Osteoblast (primary cell): ENCODE results near the gene WASF3. TPM values are rescaled to one million over a fixed set of nuclear protein-coding genes. Genes with fewer than 3 reads are reported as not detected.

Experiments used
- DNase-seq: peaks from one replicate; pipeline ENCODE4 v3.0.0; 2011; ENCODE audit warnings: low spot score, mixed read lengths; ENCODE audit not compliant: insufficient read length; ENCODE audit errors: missing footprints
- H2AFZ ChIP-seq: 2 replicates; pipeline ENCODE4 v1.6.0; 2011; ENCODE audit warnings: mild to moderate bottlenecking, low read length
- H3K27ac ChIP-seq: 2 replicates; pipeline ENCODE4 v1.5.1; 2011; ENCODE audit warnings: mild to moderate bottlenecking, low read depth, low read length, moderate library complexity
- H3K27me3 ChIP-seq: 2 replicates; pipeline ENCODE4 v1.6.0; 2012; ENCODE audit warnings: mild to moderate bottlenecking, control low read depth, inconsistent platforms, low read length, moderate library complexity; ENCODE audit not compliant: insufficient read depth
- H3K36me3 ChIP-seq: 2 replicates; pipeline ENCODE4 v1.5.1; 2011; ENCODE audit warnings: mild to moderate bottlenecking, low read length, control low read depth, moderate library complexity; ENCODE audit not compliant: insufficient read depth
- H3K4me1 ChIP-seq: 2 replicates; pipeline ENCODE4 v1.5.1; 2011; ENCODE audit warnings: mild to moderate bottlenecking, low read length, control low read depth, moderate library complexity; ENCODE audit not compliant: insufficient read depth
- H3K4me2 ChIP-seq: 2 replicates; pipeline ENCODE4 v1.6.0; 2011; ENCODE audit warnings: mild to moderate bottlenecking, low read length; ENCODE audit not compliant: insufficient read depth
- H3K4me3 ChIP-seq: fragments of 200-600 bp; sonication (generic); 3 replicates; pipeline ENCODE4 v1.5.1; 2012; ENCODE audit warnings: mild to moderate bottlenecking, low read length, inconsistent platforms; ENCODE audit not compliant: insufficient read depth
- H3K79me2 ChIP-seq: 2 replicates; pipeline ENCODE4 v1.6.0; 2012; ENCODE audit warnings: mild to moderate bottlenecking, low read length, control low read depth, inconsistent platforms; ENCODE audit not compliant: insufficient read depth
- H3K9me3 ChIP-seq: 2 replicates; pipeline ENCODE4 v1.5.1; 2011; ENCODE audit warnings: low read depth, low read length, control low read depth
- H4K20me1 ChIP-seq: 2 replicates; pipeline ENCODE4 v1.6.0; 2012; ENCODE audit warnings: mild to moderate bottlenecking, low read length, control low read depth; ENCODE audit not compliant: insufficient read depth
- CTCF ChIP-seq: IDR thresholded peaks from 2 replicates; pipeline ENCODE4 v1.5.1; 2011; ENCODE audit warnings: mild to moderate bottlenecking, low read depth, low read length, moderate library complexity; ENCODE audit errors: extremely low read depth
- total RNA-seq: library from RNA; depleted of rRNA; stranded (reverse); fragments of >200 nt; gene quantifications from 2 replicates; pipeline ENCODE4 v1.2.3, GENCODE V29; 2012

The WASF3 gene
- total RNA-seq, 1 donor = 23.5 TPM

GRCh38 chr13:26563713-26564112, 6.2 kb downstream of the WASF3 start:
- H3K4me3 ChIP-seq = no peak overlapping the region
- H3K27ac ChIP-seq = no peak overlapping the region
- TF ChIP-seq CTCF = no peak
- no peak overlapping the region for H2AFZ ChIP-seq
- DNase-seq = no peak
- H4K20me1 ChIP-seq = peaks cover 39% of the 10 kb centered on the region
- H3K27me3 ChIP-seq = no peaks in the 10 kb centered on the region
- no peak overlapping the region for H3K4me2 ChIP-seq
- H3K79me2 ChIP-seq = peaks cover 92% of the 10 kb centered on the region
- peaks cover 22% of the 10 kb centered on the region for H3K4me1 ChIP-seq
- H3K9me3 ChIP-seq = no peaks in the 10 kb centered on the region
- no peaks in the 10 kb centered on the region for H3K36me3 ChIP-seq

GRCh38 chr13:26568132-26568815, 10.8 kb downstream of the WASF3 start:
- Histone ChIP-seq H3K4me3 (no peak overlapping the region), H2AFZ (no peak overlapping the region), H3K4me1 (no peaks in the 10 kb centered on the region), H3K27ac (no peak overlapping the region), H3K27me3 (no peaks in the 10 kb centered on the region), H3K36me3 (no peaks in the 10 kb centered on the region), H4K20me1 (peaks cover 30% of the 10 kb centered on the region), H3K4me2 (no peak overlapping the region), H3K79me2 (peaks cover 95% of the 10 kb centered on the region), H3K9me3 (no peaks in the 10 kb centered on the region)
- TF ChIP-seq CTCF = no peak
- no peak for DNase-seq

- Histone ChIP-seq H3K4me2 (no peak overlapping the region), H3K79me2 (peaks cover 83% of the 10 kb centered on the region), H3K4me3 (no peak overlapping the region), H2AFZ (no peak overlapping the region), H3K4me1 (peaks cover 6% of the 10 kb centered on the region), H3K9me3 (no peaks in the 10 kb centered on the region), H3K27ac (no peak overlapping the region), H4K20me1 (peaks cover 20% of the 10 kb centered on the region), H3K36me3 (no peaks in the 10 kb centered on the region), H3K27me3 (no peaks in the 10 kb centered on the region)
- TF ChIP-seq CTCF = no peak
- DNase-seq = no peak
These were observed 14.0 kb downstream of the WASF3 start for GRCh38 chr13:26571518-26571917.

- Histone ChIP-seq H3K4me3 (no peak overlapping the region), H3K27ac (peak overlapping the region; percentile 65), H3K36me3 (no peaks in the 10 kb centered on the region), H3K4me2 (no peak overlapping the region), H3K4me1 (peaks cover 6% of the 10 kb centered on the region), H3K9me3 (no peaks in the 10 kb centered on the region), H2AFZ (no peak overlapping the region), H3K79me2 (peaks cover 75% of the 10 kb centered on the region), H4K20me1 (peaks cover 5% of the 10 kb centered on the region), H3K27me3 (no peaks in the 10 kb centered on the region)
- TF ChIP-seq CTCF = no peak
- no peak for DNase-seq
These were observed 17.8 kb downstream of the WASF3 start for GRCh38 chr13:26575244-26575643.
